Mucosa of stomach (tissue), 1 donor: ENCODE results near the gene LIF.
A peak's percentile ranks its signal among the peaks of the same experiment; 100 is the strongest.
"Not testable (repeated sequence)": the region's sequence is repeated elsewhere in the genome, so short reads cannot be mapped to it uniquely, and the experiment has no call there.

Experiments used
- H3K27me3 ChIP-seq: one replicate; pipeline ENCODE4 v1.7.0; 2013; ENCODE audit warnings: mild to moderate bottlenecking, low read length; ENCODE audit not compliant: control insufficient read depth, insufficient read depth
- H3K36me3 ChIP-seq: one replicate; pipeline ENCODE4 v1.7.0; 2013; ENCODE audit warnings: low read length; ENCODE audit not compliant: control insufficient read depth, insufficient read depth
- H3K4me1 ChIP-seq: one replicate; pipeline ENCODE4 v1.7.0; 2013; ENCODE audit warnings: mild to moderate bottlenecking, low read length; ENCODE audit not compliant: control insufficient read depth, insufficient read depth
- H3K4me3 ChIP-seq: one replicate; pipeline ENCODE4 v1.7.0; 2013; ENCODE audit warnings: low read length
- H3K9ac ChIP-seq: one replicate; pipeline ENCODE4 v1.7.0; 2013; ENCODE audit warnings: mild to moderate bottlenecking, low read length, moderate library complexity
- H3K9me3 ChIP-seq: one replicate; pipeline ENCODE4 v1.7.0; 2013; ENCODE audit warnings: mild to moderate bottlenecking, low read length, moderate library complexity; ENCODE audit not compliant: control insufficient read depth
- donor health status: Pancreatic carcinoma.

The LIF gene

DNA sequence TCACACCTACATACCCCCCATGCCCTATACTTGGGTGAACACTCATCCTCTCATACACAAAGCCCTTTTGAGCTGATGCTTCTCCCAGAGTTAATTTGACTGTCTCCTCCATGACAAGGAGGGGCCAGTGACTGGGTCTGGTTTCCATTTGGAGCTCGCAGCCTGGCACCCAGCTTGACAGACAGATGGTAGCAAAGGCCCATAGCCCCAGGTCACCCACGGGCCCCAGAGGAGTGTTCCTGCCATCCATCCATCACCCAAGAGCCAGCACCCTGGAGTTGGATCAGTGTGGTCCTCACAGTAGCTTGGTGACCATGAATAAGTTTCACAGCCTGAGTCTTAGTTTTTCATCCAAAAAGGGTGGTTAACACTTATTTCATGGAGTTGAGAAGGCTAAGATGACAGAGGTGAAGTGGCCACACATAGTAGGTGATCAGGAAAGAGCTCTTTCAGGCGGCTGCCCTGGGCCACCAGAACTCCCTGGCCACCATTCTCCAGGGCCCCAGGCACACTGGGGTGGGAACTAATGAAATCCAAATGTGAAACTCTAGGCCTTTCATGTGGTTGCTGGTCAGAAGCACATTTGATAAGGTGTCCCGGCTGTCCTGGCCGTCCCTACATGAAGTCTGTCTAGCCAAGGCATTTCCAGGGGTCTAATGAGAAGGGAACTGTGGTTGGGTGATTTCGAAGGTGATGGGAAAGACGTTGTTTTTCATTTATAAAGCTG, 42.4 kb downstream of the LIF start:
- H3K4me3 ChIP-seq = no peak overlapping the region
- H3K9ac ChIP-seq = no peak overlapping the region
- H3K27me3 ChIP-seq = no peaks in the 10 kb centered on the region
- H3K9me3 ChIP-seq = no peaks in the 10 kb centered on the region
- H3K36me3 ChIP-seq = no peaks in the 10 kb centered on the region
- H3K4me1 ChIP-seq = peaks cover 58% of the 10 kb centered on the region

DNA sequence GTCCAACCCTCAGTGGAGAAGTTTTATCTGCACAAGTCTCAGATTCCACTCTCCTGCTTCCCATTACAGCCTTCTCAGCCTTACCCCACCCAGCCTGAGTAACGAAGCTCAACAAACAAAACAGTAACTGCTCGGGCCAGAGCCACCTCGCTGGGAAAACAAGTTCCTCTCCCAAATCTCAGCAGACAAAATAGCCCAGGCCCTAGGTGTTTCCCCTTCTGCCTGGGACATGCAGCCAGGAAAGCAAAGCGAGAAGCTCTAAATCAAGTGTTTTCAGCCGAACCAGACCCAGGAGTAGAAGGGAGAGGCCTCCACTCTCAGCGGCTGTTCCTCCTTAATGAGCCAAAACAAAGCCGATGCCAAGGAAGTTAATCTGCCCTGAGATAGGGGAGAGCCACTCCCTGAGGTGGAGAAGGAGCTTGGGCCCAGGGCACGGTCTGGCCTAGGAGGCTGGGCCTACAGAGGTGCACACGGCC, 44.0 kb downstream of the LIF start:
- no peaks in the 10 kb centered on the region for H3K36me3 ChIP-seq
- peak overlapping the region; percentile 42 for H3K9ac ChIP-seq
- H3K4me1 ChIP-seq = peaks cover 45% of the 10 kb centered on the region

DNA sequence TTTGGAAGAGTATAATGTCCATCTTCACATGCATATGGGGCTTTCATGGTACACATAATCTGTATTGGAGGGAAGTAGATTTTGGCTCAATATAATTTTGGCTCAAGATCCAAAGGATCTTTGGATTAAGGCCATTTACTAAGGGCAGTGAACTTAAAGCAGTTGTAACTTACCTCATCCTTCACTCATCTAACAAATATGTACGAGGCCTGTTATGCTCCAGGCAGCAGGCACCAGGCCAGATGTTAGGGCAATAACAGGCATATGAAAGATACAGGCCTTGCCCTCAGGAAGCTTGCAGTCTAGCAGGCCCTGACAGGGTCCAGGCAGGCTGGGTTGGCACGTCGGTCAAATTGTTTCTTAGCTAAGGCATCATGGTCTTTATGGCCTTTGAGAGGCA, 44.6 kb downstream of the LIF start:
- H3K27me3 ChIP-seq = no peaks in the 10 kb centered on the region
- H3K9me3 ChIP-seq = no peaks in the 10 kb centered on the region
- H3K4me3 ChIP-seq = no peak overlapping the region
- H3K36me3 ChIP-seq = no peaks in the 10 kb centered on the region
- H3K4me1 ChIP-seq = peaks cover 46% of the 10 kb centered on the region
- H3K9ac ChIP-seq = no peak overlapping the region

More for the DNA sequence above, 44.0 kb downstream of the LIF start:
- Histone ChIP-seq H3K27me3 (no peaks in the 10 kb centered on the region), H3K4me3 (peak overlapping the region; percentile 1), H3K9me3 (no peaks in the 10 kb centered on the region)

DNA sequence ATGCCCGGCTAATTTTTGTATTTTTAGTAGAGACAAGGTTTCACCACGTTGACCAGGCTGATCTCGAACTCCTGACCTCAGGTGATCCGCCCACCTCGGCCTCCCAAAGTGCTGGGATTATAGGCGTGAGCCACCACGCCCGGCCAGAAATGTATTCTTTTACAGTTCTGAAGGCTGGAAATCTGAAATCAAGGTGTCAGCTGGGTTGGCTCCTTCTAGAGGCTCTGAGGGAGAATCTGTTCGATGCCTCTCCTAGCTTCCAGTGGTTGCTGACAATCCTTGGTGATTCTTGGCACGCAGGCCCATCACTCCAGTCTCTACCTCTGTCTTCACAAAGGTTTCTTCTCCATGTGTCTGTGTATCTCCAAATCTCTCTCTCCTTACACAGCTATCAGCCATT, 45.7 kb downstream of the LIF start:
- peaks cover 51% of the 10 kb centered on the region for H3K4me1 ChIP-seq
- H3K27me3 ChIP-seq, H3K9me3 ChIP-seq, H3K36me3 ChIP-seq, H3K4me3 ChIP-seq, H3K9ac ChIP-seq: not testable (repeated sequence)

DNA sequence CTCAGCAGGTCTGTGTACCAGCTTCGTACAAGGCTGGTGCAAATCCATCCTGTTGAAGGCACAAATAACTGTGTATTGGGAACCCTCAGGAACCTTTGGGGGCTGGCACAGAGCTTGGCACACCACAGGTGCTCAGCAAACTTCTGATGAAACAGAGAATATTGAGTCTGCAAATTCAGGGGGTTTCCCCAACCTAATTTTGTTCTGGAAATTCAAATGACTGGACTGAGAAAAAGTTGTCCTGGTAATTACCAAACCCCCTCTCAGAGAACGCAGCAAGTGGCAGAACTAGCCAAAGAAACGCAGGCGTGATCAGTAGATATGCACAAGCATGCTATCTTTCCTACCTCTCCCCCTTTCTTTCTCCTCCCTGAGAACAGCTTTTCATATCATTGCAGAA, 47.6 kb downstream of the LIF start:
- no peaks in the 10 kb centered on the region for H3K36me3 ChIP-seq
- H3K4me3 ChIP-seq = no peak overlapping the region
- no peaks in the 10 kb centered on the region for H3K27me3 ChIP-seq
- H3K9ac ChIP-seq = no peak overlapping the region
- peaks cover 52% of the 10 kb centered on the region for H3K4me1 ChIP-seq
- H3K9me3 ChIP-seq = no peaks in the 10 kb centered on the region

DNA sequence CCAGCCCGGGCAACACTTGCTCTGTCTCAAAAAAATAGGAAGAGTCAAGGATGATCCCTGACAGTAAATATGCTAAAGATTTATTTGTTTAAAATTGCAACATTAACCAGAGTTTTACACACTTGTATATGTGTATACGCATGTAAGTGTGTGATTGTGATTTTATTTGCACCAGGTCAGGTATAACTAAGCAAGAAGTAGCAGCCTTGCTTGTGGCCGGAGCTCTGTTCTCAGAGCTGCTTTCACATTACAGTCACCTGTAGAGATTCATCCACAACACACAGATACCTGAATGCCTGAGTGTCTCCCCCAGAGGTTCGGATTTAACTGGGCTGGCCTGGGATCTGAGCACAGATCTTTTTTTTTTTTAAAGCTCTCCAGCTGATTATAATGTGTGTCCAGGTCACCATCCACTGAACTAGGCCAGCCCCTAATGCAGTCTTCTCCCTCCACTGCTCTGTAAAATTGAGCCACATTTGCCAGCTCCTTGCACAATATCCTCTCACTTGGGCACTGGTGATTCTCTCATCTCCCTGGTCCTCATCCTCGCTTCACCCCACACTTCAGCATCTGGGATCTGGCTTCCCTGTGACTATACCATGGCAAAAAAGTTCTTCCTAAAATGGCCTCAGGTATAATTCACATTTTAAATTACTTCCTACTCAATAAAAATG, 48.3 kb downstream of the LIF start:
- Histone ChIP-seq H3K36me3 (no peaks in the 10 kb centered on the region), H3K9ac (no peak overlapping the region), H3K4me1 (peaks cover 46% of the 10 kb centered on the region), H3K4me3 (no peak overlapping the region), H3K27me3 (no peaks in the 10 kb centered on the region), H3K9me3 (no peaks in the 10 kb centered on the region)

DNA sequence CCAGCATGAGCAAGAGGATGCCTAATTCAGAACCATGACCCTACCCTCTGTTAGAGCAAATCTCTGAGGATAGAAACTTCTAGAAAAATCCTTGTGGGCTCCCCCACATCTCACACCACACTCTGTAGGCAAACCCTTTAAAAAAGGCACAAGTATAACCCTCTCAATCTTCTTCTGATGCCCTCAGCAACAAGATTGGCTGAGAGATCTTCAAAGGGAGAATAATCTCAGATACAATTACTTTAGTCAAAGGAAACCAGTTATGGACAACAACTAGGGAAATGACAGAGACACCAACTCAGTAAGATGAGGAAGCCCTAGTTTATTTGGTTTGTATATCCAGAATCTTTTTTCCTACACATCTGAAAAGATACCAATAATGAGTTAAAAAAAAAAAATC, 49.2 kb downstream of the LIF start:
- H3K4me1 ChIP-seq = peaks cover 37% of the 10 kb centered on the region
- H3K27me3 ChIP-seq = no peaks in the 10 kb centered on the region
- H3K9ac ChIP-seq = no peak overlapping the region
- no peaks in the 10 kb centered on the region for H3K9me3 ChIP-seq
- no peaks in the 10 kb centered on the region for H3K36me3 ChIP-seq
- H3K4me3 ChIP-seq = no peak overlapping the region

DNA sequence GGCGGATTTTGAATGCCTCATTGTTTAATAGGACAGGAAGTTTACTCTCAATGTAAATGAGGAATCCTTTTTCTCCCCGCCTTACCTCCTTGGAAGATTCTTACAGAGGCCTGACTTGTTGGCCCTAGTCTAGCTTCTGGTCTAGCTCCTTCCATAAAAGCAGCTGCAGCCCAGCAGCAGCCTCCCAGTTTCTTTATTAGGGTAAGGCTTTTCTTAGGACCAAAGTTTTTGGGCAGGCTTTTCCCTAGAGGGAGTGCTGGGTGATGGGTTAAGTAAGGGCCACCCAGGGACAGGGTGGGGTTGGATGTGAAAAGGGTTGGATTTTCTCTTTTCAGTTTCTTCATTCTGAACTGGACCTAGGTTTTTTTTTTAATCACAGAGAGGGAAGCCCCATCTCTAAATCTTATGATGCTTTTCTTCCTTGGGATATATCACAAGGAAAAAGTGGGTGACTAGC, 49.7 kb downstream of the LIF start:
- no peak overlapping the region for H3K4me3 ChIP-seq
- no peak overlapping the region for H3K9ac ChIP-seq
- H3K4me1 ChIP-seq = peaks cover 32% of the 10 kb centered on the region
- H3K36me3 ChIP-seq = no peaks in the 10 kb centered on the region
- H3K9me3 ChIP-seq = no peaks in the 10 kb centered on the region
- no peaks in the 10 kb centered on the region for H3K27me3 ChIP-seq

DNA sequence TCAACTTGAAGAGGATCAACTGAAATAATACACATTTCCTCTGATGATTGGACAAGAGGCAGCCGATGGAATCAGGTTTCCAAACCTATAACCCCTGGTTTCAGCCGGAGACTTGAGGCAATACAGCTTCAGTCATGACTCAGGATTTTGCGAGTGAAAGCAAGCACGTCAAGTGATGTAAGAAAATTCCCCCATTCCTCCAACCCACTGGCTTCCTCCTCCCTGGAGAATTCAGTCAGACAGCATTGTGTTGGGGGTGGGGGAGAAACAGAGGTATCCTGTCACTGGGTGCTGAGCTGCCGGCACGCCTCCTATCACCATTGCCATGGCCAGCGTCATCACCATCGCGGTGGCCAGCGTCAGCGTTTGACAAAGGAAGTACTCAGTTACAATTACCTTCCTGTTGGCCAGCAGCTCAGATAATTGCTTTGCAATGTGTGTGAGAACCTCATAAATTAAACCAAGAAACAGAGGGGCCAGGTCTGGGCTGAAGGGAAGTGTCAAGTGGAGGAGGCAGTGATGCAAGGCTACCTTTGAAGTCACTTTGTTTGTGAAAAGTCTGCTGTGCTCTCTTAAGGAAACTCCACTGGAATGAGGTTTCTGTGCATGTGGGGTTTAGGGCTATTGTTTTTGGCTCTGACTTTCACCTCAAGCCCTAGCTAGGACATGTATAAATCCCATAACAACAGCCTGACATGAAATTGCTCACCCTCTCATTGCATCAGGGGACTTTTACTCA, 50.2 kb downstream of the LIF start:
- Histone ChIP-seq H3K9me3 (no peaks in the 10 kb centered on the region), H3K36me3 (no peaks in the 10 kb centered on the region), H3K27me3 (no peaks in the 10 kb centered on the region), H3K4me3 (no peak overlapping the region), H3K9ac (no peak overlapping the region), H3K4me1 (peaks cover 28% of the 10 kb centered on the region)

DNA sequence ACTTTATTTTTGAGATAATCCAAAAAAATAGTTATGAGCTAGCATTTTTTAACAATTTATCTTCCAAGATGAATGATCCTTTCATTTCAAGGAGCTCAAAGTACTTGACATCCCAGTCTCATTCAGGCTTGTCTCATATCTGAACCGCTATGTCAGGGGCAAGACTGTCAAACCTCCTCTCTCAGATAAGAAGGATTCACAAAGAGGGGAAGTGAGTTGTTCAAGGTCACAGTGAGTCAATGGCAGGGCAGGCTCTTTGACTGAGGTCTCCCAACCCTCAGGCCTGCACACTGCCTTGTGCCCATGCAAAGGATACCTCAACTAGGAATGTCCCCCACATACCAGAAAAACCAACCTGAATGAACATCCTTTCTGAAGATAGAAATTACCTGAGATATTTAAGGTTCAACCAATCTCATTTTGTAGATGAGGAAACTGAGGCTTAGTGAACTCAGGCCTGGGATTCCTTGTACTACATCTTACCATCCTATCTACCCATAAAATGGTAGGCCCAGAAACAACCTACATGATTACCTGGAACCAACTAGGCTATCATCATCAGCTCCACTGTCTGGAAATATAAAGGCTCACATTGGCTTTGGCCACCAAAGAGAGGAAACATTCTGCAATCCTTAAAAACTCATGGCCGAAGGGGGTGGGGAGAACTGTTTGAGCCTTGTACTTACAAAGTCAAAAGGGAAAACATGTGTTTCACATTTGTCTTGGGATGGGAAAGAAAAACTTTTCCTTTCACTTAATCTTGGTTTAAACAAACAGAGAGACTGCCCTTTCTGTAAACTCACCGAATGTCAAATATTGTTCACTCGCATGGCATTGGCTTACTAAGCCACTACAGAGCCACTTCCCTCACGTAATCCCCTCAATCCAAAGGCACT, 51.1 kb downstream of the LIF start:
- Histone ChIP-seq H3K9me3 (no peaks in the 10 kb centered on the region), H3K4me3 (no peak overlapping the region), H3K4me1 (peaks cover 25% of the 10 kb centered on the region), H3K27me3 (no peaks in the 10 kb centered on the region), H3K9ac (no peak overlapping the region), H3K36me3 (no peaks in the 10 kb centered on the region)

DNA sequence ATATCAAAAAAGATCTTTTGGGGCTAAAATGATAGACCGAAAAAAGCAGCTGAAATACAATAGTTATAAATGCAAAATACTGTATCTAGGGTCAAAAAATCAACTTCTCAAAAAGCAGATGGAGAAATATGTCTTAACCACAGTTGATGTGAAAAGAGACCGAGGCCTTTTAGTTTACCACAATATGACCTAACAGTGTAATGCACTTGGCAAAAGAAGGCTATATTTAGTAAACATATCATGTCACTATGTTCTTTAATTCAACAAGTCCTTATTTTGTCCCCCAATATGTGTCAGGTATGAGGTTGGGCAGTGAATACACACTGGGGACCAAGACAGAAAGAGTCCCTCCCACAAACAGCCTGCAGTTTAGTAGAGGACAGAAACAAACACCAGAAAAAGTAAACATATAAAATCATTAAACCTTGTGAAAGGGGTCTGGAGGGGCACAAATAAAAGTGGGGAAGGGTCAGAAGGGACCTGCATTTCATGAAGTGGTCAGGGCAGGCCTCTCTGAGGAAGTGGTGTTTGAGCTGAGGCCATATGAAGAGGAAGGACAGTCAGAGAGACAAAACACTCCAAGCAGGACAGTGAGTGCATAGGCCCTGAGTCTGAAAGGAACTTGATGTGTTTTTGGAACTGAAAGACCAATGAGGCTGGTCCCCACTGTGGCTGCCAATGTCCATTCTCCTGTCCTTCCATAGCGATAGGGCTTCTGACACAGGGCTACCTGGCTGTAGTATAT, 53.4 kb downstream of the LIF start:
- peaks cover 25% of the 10 kb centered on the region for H3K4me1 ChIP-seq
- H3K9ac ChIP-seq = no peak overlapping the region
- no peaks in the 10 kb centered on the region for H3K27me3 ChIP-seq
- H3K9me3 ChIP-seq = no peaks in the 10 kb centered on the region
- H3K4me3 ChIP-seq = no peak overlapping the region
- H3K36me3 ChIP-seq = no peaks in the 10 kb centered on the region
